WTC11 (cell line): ENCODE measurements around the gene DUSP18. TPM values are rescaled to one million over a fixed set of nuclear protein-coding genes. Genes with fewer than 3 reads are reported as not detected.
"Not testable (repeated sequence)": the region's sequence is repeated elsewhere in the genome, so short reads cannot be mapped to it uniquely, and the experiment has no call there.

Experiments
- ATAC-seq: fragments of 200-7000 bp; cut with Tn5 transposase; 2 replicates; pipeline ENCODE4 v1.10.0; 2021; ENCODE audit warnings: mild to moderate bottlenecking, moderate library complexity
- CTCF ChIA-PET: fragments of 300-600 bp; sonication (Branson Sonifier 250); formaldehyde crosslinking; loops from one replicate; lab custom pipeline; 2021; ENCODE audit warnings: antibody characterized with exemption; lab: Charles Lee
- POLR2A ChIA-PET: fragments of 350-600 bp; sonication (Branson Sonifier 250); formaldehyde crosslinking; loops from one replicate; lab custom pipeline; 2021; ENCODE audit warnings: antibody characterized with exemption; lab: Charles Lee
- DNase-seq: peaks from one replicate; pipeline ENCODE4 v3.0.0; 2021; ENCODE audit warnings: low spot score
- H3K27ac Mint-ChIP-seq: 2 replicates; pipeline ENCODE4 v1.8.0; 2021; ENCODE audit warnings: mixed read lengths
- H3K27me3 Mint-ChIP-seq: 2 replicates; pipeline ENCODE4 v1.8.0; 2021; ENCODE audit warnings: low read depth, mild to moderate bottlenecking, moderate library complexity, mixed read lengths
- H3K36me3 Mint-ChIP-seq: 2 replicates; pipeline ENCODE4 v1.8.0; 2021; ENCODE audit warnings: mixed read lengths
- H3K4me1 Mint-ChIP-seq: 2 replicates; pipeline ENCODE4 v1.8.0; 2022; ENCODE audit warnings: mixed read lengths
- H3K4me3 Mint-ChIP-seq: 2 replicates; pipeline ENCODE4 v1.8.0; 2021; ENCODE audit warnings: mild to moderate bottlenecking, moderate library complexity, mixed read lengths
- H3K9me3 Mint-ChIP-seq: 2 replicates; pipeline ENCODE4 v1.8.0; 2021; ENCODE audit warnings: mixed read lengths
- ELF4 ChIP-seq: sonication (generic); formaldehyde crosslinking; IDR thresholded peaks from 2 replicates; pipeline ENCODE4 v1.8.1; 2022; ENCODE audit warnings: low read depth, mild to moderate bottlenecking, moderate library complexity, missing genetic modification reagents
- ESRRA ChIP-seq: sonication (generic); formaldehyde crosslinking; IDR thresholded peaks from 2 replicates; pipeline ENCODE4 v1.8.1; 2022; ENCODE audit warnings: mild to moderate bottlenecking, missing genetic modification reagents, borderline replicate concordance
- TCF7 ChIP-seq: sonication (generic); formaldehyde crosslinking; IDR thresholded peaks from 2 replicates; pipeline ENCODE4 v1.8.0; 2022; ENCODE audit warnings: mild to moderate bottlenecking, low read depth, missing genetic modification reagents, moderate library complexity
- ZNF121 ChIP-seq: sonication (generic); formaldehyde crosslinking; IDR thresholded peaks from 2 replicates; pipeline ENCODE4 v1.8.0; 2023; ENCODE audit warnings: missing genetic modification reagents
- ZNF263 ChIP-seq: sonication (generic); formaldehyde crosslinking; IDR thresholded peaks from 2 replicates; pipeline ENCODE4 v1.8.1; 2022; ENCODE audit warnings: low read depth, mild to moderate bottlenecking, moderate library complexity, missing genetic modification reagents
- ZNF671 ChIP-seq: fragments of 250-450 bp; sonication (Bioruptor Pico); IDR thresholded peaks from 2 replicates; pipeline ENCODE4 v1.8.0; 2021; ENCODE audit warnings: mild to moderate bottlenecking
- total RNA-seq: library from RNA; stranded (reverse); gene quantifications from 3 replicates; pipeline ENCODE4 v1.2.3, GENCODE V29; 2021
- TF ChIP-seq, protein P1 (sequence below): fragments of 250-450 bp; sonication (Bioruptor Pico); IDR thresholded peaks from 2 replicates; pipeline ENCODE4 v1.9.0; 2021; ENCODE audit warnings: mild to moderate bottlenecking
- TF ChIP-seq, protein P2 (sequence below): sonication (generic); formaldehyde crosslinking; IDR thresholded peaks from 2 replicates; pipeline ENCODE4 v1.8.0; 2022; ENCODE audit warnings: missing genetic modification reagents
- TF ChIP-seq, protein P3 (sequence below): fragments of 250-450 bp; sonication (Bioruptor Pico); conservative IDR thresholded peaks from 2 replicates; pipeline ENCODE4 v1.9.0; 2021; ENCODE audit warnings: mild to moderate bottlenecking
- TF ChIP-seq, protein P4 (sequence below): sonication (generic); formaldehyde crosslinking; IDR thresholded peaks from 2 replicates; pipeline ENCODE4 v1.8.1; 2022; ENCODE audit warnings: mild to moderate bottlenecking, moderate library complexity, missing genetic modification reagents
- TF ChIP-seq, protein P5 (sequence below): sonication (generic); formaldehyde crosslinking; IDR thresholded peaks from 2 replicates; pipeline ENCODE4 v1.8.1; 2023; ENCODE audit warnings: mild to moderate bottlenecking, missing genetic modification reagents, moderate library complexity

Gene DUSP18
- total RNA-seq, 1 experiment from 2014 or later: 4.3 TPM

DNA sequence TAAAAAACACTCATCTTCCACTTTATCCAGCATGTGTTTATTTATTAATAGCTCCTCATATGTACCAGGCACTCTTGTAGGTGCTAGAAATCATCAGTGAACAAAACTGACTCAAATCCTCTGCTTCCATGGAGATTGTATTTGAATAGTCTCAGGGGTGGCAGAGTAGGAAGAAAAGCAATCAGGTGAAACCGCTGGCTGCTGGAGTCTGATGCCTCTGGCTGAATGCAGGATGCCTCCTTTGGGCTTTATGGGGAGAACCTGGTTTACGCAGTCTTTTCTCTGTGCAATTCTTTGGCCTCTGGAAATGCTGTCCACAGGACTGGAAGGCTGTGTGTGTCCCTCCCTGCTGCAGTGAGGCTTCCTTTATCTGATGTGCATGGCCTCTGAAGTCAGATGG is 14.2 kb upstream of the DUSP18 start (continued):
- TF ChIP-seq, protein P1, sequence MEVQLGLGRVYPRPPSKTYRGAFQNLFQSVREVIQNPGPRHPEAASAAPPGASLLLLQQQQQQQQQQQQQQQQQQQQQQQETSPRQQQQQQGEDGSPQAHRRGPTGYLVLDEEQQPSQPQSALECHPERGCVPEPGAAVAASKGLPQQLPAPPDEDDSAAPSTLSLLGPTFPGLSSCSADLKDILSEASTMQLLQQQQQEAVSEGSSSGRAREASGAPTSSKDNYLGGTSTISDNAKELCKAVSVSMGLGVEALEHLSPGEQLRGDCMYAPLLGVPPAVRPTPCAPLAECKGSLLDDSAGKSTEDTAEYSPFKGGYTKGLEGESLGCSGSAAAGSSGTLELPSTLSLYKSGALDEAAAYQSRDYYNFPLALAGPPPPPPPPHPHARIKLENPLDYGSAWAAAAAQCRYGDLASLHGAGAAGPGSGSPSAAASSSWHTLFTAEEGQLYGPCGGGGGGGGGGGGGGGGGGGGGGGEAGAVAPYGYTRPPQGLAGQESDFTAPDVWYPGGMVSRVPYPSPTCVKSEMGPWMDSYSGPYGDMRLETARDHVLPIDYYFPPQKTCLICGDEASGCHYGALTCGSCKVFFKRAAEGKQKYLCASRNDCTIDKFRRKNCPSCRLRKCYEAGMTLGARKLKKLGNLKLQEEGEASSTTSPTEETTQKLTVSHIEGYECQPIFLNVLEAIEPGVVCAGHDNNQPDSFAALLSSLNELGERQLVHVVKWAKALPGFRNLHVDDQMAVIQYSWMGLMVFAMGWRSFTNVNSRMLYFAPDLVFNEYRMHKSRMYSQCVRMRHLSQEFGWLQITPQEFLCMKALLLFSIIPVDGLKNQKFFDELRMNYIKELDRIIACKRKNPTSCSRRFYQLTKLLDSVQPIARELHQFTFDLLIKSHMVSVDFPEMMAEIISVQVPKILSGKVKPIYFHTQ (CRISPR knock-in tag): no peak
- TF ChIP-seq ZNF263 (CRISPR knock-in tag) (no peak), ZNF671 (CRISPR knock-in tag) (no peak), ELF4 (CRISPR knock-in tag) (no peak), TCF7 (no peak)
- TF ChIP-seq, protein P2, sequence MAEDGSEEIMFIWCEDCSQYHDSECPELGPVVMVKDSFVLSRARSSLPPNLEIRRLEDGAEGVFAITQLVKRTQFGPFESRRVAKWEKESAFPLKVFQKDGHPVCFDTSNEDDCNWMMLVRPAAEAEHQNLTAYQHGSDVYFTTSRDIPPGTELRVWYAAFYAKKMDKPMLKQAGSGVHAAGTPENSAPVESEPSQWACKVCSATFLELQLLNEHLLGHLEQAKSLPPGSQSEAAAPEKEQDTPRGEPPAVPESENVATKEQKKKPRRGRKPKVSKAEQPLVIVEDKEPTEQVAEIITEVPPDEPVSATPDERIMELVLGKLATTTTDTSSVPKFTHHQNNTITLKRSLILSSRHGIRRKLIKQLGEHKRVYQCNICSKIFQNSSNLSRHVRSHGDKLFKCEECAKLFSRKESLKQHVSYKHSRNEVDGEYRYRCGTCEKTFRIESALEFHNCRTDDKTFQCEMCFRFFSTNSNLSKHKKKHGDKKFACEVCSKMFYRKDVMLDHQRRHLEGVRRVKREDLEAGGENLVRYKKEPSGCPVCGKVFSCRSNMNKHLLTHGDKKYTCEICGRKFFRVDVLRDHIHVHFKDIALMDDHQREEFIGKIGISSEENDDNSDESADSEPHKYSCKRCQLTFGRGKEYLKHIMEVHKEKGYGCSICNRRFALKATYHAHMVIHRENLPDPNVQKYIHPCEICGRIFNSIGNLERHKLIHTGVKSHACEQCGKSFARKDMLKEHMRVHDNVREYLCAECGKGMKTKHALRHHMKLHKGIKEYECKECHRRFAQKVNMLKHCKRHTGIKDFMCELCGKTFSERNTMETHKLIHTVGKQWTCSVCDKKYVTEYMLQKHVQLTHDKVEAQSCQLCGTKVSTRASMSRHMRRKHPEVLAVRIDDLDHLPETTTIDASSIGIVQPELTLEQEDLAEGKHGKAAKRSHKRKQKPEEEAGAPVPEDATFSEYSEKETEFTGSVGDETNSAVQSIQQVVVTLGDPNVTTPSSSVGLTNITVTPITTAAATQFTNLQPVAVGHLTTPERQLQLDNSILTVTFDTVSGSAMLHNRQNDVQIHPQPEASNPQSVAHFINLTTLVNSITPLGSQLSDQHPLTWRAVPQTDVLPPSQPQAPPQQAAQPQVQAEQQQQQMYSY: no peak
- TF ChIP-seq, protein P3, sequence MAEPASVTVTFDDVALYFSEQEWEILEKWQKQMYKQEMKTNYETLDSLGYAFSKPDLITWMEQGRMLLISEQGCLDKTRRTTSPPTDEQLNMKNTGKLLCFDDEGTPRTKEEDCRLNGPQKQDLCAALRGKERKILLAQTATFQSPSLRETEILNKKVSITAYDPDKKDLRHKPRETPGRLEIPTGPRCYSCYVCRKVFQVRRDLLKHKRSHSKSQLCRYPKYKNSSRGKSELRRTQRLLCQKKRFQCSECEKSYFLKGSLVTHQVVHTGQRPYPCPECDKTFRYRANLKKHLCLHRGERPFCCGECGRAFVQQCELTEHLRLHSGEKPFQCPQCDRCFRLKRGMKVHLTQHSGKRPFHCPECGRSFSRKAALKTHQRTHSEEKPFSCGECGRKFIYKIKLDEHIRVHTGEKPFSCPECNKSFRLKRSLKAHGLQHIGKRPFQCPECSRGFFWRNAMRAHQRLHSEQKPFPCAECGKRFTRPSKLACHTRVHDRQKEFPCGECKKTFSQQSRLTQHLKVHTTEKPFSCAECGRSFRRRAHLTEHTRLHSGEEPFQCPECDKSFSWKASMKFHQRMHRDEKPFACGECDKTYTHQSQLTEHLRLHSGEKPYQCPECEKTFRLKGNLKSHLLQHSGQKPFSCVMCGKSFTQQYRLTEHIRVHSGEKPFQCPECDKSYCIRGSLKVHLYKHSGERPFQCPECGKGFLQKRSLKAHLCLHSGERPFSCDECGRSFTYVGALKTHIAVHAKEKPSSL (CRISPR knock-in tag): no peak
- TF ChIP-seq, protein P4, sequence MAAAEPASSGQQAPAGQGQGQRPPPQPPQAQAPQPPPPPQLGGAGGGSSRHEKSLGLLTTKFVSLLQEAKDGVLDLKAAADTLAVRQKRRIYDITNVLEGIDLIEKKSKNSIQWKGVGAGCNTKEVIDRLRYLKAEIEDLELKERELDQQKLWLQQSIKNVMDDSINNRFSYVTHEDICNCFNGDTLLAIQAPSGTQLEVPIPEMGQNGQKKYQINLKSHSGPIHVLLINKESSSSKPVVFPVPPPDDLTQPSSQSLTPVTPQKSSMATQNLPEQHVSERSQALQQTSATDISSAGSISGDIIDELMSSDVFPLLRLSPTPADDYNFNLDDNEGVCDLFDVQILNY (CRISPR knock-in tag): no peak
- TF ChIP-seq, protein P5, sequence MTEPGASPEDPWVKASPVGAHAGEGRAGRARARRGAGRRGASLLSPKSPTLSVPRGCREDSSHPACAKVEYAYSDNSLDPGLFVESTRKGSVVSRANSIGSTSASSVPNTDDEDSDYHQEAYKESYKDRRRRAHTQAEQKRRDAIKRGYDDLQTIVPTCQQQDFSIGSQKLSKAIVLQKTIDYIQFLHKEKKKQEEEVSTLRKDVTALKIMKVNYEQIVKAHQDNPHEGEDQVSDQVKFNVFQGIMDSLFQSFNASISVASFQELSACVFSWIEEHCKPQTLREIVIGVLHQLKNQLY (CRISPR knock-in tag): no peak

DNA sequence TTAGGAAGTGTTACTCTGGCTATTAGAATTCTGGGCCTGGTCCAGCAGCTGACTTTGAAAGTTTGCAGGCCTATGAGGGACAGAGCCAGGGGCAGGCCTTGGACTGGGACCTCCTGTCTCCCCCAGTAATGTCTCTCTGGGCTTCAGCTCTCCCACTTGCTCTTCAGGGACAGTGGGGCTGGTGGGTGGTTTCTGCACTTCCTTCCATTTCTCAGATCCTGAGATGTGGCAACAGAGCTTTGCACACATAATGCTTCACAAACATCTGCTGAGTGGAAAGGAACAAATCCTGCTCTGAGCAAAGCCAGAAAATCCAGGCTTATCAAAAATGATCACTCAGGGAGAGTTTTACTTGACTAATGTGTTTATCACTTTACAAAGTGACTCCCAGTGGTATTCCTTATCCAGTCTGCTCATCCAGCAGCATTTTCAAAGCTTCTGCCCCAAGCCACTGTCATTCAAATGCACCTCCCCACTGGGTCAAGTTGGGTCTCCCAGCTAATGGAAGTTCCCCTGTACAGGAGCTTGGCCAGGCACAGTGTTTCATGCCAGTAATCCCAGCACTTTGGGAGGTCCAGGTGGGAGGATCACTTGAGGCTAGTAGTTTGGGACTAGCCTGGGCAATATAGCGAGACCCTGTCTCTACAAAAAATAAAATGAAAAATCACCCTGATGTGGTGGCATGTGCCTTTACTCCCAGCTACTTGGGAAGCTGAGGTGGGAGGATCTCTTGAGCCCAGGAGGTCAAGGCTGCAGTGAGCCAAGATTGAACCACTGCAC is 13.5 kb upstream of the DUSP18 start:
- peaks cover 25% of the 10 kb centered on the region for H3K4me1 Mint-ChIP-seq
- peaks cover under 1% of the 10 kb centered on the region; the same call in 1 of the 2 replicates for H3K27me3 Mint-ChIP-seq
- TF ChIP-seq ZNF121 (CRISPR knock-in tag) (peak; percentile 91), ESRRA (CRISPR knock-in tag) (no peak)
- DNase-seq (no peak), ATAC-seq (no peak)
- H3K4me3 Mint-ChIP-seq: no peak overlapping the region
- no peak overlapping the region for H3K27ac Mint-ChIP-seq
- no peaks in the 10 kb centered on the region for H3K9me3 Mint-ChIP-seq
- CTCF ChIA-PET: interaction anchor here (0.6 to 4.3 kb wide), 4 partner anchors 25 to 210 kb away, joined by 3 to 23 read pairs (median 3); no protein-coding TSS in a partner anchor
- POLR2A ChIA-PET: no interaction called here
- no peaks in the 10 kb centered on the region for H3K36me3 Mint-ChIP-seq

DNA sequence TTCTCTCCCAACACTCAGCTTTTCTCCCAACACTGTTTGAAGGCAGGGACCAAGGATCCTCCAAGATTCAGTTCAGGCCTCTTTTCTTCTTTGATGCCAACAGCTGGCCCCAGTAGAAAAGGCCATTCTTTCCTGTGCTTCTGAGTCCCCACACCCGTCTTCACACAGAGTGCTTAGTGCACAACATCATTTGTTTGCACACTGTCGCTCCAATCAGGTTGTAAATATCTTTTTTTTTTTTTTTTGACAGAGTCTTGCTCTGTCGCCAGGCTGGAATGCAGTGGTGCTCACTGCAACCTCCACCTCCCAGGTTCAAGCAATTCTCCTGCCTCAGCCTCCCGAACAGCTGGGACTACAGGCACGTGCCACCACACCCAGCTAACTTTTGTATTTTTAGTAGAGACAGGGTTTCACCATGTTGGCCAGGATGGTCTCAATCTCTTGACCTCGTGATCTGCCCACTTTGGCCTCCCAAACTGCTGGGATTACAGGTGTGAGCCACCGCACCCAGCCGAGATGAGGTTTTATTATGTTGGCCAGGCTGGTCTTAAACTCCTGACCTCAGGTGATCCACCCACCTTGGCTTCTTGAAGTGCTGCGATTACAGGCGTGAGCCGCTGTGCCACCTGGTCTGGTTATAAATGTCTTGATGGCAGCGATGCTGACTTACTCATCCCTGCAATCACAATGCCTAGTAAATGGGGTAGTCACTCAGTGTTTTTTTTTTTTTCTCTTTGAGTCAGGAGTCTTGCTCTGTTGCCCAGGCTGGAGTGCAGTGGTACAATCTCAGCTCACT is 12.4 kb upstream of the DUSP18 start:
- DNase-seq, ATAC-seq, H3K36me3 Mint-ChIP-seq, H3K9me3 Mint-ChIP-seq, H3K27ac Mint-ChIP-seq, POLR2A ChIA-PET, H3K27me3 Mint-ChIP-seq, H3K4me3 Mint-ChIP-seq: not testable (repeated sequence)
- CTCF ChIA-PET: interaction anchor here (0.6 to 4.3 kb wide), 5 partner anchors 12 to 176 kb away, joined by 3 to 23 read pairs (median 8); partner anchors contain the start of gene DUSP18
- peaks cover 25% of the 10 kb centered on the region for H3K4me1 Mint-ChIP-seq

DNA sequence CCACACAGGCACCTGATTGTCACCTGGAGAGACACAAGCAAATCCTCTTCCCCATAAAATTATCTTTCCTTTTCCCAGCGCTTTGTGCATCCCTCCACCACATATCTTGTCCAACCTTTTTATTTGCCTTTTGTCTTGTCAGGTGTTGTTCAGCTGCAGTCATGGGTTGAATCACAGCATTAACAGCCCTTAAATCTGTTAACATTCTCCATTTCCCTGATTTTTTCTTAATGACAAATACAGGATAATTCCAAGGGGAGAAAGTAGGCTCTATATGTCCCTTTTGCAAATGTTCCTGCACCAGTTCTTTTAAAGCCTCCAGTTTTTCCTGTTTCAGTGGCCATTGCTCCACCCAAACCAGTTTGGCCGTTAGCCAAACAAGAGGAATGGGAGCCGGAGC is 8.9 kb upstream of the DUSP18 start:
- H3K27me3 Mint-ChIP-seq, POLR2A ChIA-PET, H3K27ac Mint-ChIP-seq, H3K4me3 Mint-ChIP-seq, CTCF ChIA-PET, H3K36me3 Mint-ChIP-seq, ATAC-seq, DNase-seq, H3K9me3 Mint-ChIP-seq: not testable (repeated sequence)
- H3K4me1 Mint-ChIP-seq: peaks cover 18% of the 10 kb centered on the region
